Activated naive CD4-positive, alpha-beta T cell treated with anti-CD3 and anti-CD28 coated beads, Interleukin-2, amount 50 U/mL, for 16 hours (primary cell): ENCODE measurements around the gene STAG3.
"Not testable (repeated sequence)": the region's sequence is repeated elsewhere in the genome, so short reads cannot be mapped to it uniquely, and the experiment has no call there.

ENCODE experiments used
- DNase-seq: peaks from one replicate; pipeline ENCODE4 v3.0.0-alpha.2; 2020

STAG3 gene

GRCh38 chr7:100217934-100218333 is 40.2 kb downstream of the STAG3 start:
- peak; percentile 82 for DNase-seq

DNA sequence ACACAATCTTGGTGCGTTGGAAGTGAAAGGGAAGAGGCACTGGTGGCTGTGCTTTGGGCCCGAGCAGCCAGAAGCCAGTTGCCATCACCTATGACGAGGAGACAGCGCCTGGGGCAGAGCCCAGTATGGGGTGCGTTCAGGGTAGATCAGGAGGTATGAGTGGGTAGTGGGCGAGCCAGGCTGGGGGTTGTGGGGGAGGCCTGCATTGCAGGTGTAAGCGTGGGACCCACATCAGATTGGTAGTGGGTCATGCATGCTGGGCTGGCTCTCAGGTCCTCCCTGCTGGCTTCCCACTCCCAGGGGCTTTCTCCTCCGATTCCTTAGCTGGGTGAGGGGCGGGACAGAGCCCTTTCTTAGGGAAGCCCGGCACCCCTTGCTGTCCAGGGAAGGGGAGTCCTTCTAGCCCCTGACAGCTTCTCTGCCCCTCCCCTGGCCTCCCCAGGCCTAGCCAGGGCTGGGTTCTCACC is 41.6 kb downstream of the STAG3 start:
- peak; percentile 51 for DNase-seq

- peak; percentile 51 for DNase-seq
These were observed 42.3 kb downstream of the STAG3 start, which contains the start of gene PVRIG for GRCh38 chr7:100219801-100220585. PVRIG (plus strand) TSS chr7:100219949; CDS start chr7:100219971, 22 bp downstream.

DNA sequence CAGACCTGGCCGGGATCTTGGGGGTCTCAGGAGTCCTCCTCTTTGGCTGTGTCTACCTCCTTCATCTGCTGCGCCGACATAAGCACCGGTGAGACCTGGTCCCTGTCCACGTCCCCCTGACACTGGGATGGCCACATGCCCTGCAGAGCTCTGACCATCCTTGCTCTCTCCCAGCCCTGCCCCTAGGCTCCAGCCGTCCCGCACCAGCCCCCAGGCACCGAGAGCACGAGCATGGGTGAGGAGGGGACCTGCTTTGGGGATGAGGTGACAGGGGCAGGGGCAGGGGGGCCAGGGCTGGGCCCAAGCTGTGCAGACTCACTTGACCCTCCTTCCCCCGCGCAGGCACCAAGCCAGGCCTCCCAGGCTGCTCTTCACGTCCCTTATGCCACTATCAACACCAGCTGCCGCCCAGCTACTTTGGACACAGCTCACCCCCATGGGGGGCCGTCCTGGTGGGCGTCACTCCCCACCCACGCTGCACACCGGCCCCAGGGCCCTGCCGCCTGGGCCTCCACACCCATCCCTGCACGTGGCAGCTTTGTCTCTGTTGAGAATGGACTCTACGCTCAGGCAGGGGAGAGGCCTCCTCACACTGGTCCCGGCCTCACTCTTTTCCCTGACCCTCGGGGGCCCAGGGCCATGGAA is 43.0 kb downstream of the STAG3 start:
- DNase-seq: no peak

- peak; percentile 79 for DNase-seq
These were observed 43.6 kb downstream of the STAG3 start for GRCh38 chr7:100221231-100221718.

DNA sequence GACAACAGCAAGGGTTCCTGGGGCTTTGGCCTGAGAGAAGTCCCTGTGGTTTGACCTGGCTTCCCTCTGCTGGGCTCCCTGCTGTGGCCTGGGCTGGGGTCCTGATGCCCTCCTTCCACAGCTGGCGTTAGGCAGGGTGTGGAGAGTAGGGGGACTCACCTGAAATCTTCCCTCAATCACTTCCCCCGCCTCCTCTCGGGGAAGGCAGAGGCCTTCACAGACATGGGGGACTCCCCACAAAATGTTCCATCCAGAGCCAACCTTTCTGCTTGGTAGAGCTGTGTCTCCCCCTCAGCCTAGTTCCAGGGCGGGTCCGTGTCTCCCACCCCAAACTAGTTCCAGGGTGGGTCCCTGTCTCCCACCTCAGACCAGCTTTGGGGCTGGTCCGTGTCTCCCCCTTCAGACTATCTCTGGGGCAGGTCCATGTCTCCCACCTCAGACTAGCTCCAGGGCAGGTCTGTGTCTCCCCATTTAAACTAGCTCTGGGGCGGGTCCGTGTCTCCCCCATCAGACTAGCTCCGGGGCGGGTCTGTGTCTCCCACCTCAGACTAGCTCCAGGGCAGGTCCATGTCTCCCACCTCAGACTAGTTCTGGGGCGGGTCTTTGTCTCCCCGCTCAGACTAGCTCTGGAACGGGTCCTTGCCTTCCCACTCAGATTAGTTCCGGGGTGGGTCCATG is 44.2 kb downstream of the STAG3 start:
- peak; percentile 31 for DNase-seq

- no peak for DNase-seq
These were observed 44.9 kb downstream of the STAG3 start for GRCh38 chr7:100222445-100223132.

GRCh38 chr7:100223376-100223927 is 45.7 kb downstream of the STAG3 start:
- DNase-seq: not testable (repeated sequence)

- not testable (repeated sequence) for DNase-seq
These were observed 47.2 kb downstream of the STAG3 start for GRCh38 chr7:100224891-100225290.

- peak; percentile 31 for DNase-seq
These were observed 57.1 kb downstream of the STAG3 start for GRCh38 chr7:100234660-100235317.

DNA sequence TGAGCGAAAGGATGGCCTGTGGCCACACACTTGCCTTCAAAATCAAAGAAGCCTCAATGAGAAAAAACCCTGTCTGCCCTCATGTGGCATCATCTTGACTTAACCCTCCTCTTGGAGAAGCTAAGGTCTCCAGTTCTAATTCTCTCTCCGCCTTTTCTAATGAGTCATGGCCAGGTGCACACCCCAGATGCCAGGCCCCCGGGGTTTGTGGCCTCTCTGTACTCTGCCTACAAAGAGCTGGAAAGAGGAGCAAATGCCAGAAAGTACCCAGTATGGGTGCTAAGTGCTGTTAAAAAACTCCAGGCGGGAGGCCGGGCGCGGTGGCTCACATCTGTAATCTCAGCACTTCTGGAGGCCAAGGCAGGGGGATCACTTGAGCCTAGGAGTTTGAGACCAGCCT is 62.3 kb downstream of the STAG3 start:
- not testable (repeated sequence) for DNase-seq

DNA sequence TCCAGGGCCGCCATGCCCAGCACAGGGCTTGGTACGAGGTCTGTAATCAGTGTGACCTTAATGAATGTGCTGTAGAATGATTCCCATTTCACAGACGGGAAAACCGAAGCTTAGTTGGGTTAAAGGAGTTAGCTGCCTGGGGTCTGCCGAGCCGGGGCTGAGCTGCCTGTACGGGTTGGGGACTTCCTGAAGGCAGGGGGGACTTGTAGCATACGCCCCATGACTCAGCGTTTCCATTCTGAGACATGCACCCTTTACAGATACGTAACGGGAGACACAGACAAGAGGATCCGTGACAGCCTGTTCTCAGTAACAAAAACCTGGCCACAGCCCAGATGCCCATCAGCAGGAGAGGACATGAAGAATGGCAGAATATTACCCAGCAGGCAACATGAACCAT is 65.7 kb downstream of the STAG3 start:
- peak; percentile 58 for DNase-seq

DNA sequence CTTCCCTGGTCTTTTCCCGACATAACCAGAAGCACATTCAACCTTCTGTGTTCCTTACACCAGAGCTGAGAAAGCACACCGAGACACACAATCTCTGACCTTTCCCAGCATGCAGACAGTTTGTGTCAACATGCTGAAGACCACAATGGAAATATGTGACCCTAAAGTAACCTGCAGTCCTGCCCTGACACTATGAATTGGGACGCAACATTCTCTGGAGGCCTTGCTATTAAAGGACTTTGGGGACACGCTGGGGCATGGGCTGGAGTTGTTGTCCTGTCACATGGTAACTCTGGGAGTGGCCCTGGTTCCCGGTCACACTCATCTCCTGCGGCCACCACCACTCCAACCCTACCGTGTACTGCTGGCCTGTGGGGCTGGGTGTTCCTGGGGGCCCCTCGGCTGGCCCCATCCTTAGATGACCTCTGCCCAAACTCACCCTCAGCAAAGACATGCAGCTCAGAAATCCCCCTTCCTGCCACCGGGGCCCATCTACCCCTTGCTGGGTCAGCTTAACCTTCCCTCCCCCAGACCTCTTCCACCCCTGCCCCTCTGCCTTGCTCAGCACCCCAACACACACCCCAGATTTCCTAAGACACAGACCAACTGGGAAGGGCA is 67.4 kb downstream of the STAG3 start:
- not testable (repeated sequence) for DNase-seq

DNA sequence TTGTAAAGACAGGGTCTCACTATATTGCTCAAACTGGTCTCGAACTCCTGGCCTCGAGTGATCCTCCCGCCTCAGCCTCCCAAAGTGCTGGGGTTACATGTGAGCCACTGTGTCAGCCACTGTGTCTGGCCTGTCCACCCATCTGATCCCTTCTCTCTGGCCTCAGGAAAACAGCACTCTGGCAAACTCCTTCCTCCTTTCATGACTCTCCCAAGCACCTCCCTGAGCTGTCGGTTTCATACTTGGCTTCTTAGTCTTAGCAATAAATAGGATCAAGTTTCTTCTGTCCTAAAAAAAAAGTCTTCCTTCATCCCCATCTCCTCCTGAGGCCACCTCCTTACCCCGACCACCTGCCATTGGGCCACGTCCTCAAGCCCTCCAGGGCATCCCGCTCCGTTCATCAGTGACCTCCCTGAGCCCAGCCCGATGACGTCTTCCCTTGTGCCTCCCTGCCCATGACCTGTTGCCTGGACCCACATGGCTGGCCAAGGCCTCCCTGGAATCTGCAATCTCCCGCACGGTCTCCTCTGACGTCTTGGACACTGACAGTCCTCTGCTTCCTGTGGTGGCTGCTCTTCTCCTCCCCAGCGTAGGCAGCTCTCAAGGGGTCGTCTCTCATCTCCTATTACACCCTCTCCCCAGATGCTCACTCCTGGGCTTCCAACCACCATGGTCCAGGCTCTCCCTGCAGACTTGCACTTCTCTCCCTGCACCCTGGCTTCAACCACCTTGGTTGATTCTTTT is 68.6 kb downstream of the STAG3 start:
- DNase-seq: not testable (repeated sequence)

DNA sequence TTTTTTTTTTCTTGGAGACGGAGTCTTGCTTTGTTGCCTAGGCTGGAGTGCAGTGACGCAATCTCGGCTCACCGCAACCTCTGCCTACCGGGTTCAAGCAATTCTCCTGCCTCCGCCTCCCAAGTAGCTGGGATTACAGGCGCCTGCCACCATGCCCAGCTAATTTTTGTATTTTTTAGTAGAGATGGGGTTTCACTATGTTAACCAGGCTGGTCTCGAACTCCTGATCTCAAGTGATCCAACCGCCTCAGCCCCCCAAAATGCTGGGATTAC is 69.1 kb downstream of the STAG3 start:
- not testable (repeated sequence) for DNase-seq

DNA sequence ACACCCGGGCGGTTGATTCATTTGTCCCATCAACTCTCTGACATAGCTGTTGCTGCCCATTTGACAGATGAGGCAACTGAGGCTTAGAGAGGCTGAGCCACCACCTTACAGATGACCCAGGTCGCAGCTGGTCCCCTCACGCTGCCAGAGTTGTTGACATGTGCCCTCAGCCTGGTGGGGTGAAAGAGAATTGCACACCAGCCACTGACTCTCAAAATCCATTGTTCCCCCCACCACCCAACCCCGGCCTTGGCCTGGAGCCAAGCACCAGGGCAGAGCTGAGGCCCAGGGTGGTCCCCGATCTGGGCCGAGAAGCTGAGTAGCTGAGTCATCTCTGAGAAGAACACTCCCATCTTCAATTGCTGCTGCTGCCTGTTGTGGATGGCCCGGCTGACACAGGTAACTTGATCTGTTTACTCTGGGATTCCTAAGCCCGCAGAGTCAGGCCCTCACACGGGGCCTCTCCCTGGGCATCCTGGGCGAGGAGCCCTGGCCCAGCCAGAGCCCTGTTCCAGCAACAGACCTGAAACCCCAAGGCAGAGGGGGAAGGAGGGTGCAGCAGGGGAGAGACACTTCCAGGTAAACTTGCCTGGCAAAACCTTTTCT is 69.5 kb downstream of the STAG3 start:
- DNase-seq: no peak

DNA sequence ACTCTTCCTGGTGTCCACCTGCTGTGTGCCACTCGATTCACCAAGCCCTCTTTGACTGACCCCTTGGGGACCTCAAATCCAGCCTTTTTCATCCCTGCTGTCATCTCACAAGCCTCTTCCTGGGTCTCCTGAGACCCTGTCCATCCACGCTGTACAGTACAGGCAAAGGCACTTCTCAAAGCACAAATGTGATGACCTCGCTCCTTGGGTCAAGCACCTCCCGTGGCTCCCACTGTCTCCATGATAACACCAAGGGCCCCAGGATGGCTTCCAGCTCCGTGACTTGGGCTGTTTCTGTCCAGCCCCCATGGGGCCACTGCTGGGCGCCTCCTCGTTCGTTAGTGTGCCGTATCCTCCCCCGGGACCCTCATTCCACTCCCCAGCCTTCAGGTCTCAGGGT is 70.8 kb downstream of the STAG3 start:
- DNase-seq: no peak

DNA sequence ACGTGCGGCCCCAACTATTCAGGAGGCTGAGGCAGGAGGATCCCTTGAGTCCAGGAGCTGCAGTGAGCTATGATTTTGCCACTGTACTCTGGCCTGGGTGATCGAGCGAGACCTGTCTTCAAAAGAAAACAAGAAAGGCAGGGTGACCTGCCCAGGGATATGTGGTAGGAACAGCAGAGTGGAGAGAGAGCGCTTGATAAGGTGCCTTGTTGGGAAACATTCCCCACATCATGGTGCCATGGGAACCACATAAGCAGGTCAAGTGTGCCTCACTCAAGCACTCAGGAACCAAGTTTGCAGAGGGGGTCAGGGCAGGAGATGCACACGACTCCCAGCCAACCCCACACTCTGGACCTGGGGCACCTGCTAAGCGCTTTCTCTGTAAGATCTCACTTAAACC is 79.3 kb downstream of the STAG3 start:
- no peak for DNase-seq

- DNase-seq: not testable (repeated sequence)
These were observed 82.3 kb downstream of the STAG3 start for GRCh38 chr7:100259984-100260383.

DNA sequence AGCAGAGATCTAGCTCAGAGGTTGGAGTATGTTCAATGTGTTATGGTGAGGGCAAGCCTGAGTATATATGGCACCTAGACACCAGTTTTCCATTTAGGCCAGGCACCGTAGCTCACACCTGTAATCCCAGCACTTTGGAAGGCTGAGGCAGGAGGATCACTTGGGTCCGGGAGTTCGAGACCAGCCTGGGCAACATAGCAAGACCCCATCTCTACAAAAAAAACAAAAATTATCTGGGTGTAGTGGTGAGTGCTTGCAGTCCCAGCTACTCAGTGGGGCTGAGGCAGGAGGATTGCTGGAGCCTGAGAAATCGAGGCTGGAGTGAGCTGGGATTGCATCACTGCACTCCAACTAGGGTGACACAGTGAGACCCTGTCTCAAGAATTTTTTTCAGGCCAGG is 85.2 kb downstream of the STAG3 start:
- DNase-seq: not testable (repeated sequence)
